Hematopoietic multipotent progenitor cell treated with erythropoietin and hydrocortisone succinate and interleukin-3 and kit ligand, for 6 days (in vitro differentiated cells): ENCODE results near the gene RNF220.
A peak's percentile ranks its signal among the peaks of the same experiment; 100 is the strongest.

Experiments used
- DNase-seq: peaks from one replicate; pipeline ENCODE4 v3.0.0-alpha.2; 2015

The RNF220 gene

DNA sequence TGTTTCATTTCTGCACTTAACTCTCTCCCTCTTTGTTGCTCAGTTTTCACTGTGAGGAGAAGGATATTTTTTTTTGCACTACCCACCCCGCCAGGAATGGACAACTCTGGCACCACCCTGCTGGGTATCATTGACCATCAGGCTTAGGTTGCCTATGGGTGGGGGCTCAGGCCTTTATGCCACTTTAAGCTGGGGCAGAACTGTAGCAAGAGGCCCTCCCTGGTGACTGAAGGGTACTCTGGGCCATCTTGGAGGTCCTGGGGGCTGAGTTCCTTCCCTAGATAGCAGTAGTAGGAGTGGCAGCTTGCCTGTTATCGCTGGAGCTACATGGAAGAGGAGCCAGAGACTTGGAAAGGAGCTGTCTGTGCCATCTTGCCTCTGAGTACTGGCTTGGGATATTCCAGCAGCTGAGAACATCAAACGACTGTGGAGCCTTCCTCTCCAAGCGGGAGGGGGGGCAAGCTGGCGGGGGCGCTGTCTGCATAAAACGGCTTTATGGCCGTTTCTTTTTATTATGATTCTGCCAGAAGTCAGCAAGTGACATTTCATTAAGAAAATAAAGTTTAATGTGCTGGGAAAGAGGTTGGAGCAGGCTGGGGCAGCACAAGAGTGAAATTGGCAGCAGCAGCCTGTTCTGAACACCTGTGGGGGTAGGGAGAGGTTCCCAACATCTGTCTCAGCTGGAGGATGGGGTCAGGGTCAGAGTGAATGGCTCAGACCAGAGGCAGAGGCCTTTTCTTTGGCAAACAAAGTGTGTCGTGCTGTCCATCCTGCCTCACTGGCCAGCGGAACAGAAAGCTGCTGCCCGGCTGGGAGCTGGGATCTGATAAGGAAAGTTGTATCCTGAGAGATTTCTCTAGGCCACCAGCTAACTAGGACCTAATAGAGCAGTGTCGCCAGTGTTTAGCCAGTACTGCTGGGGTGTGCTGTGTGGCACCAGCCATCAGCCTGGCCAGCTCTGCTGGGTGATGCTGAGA, 236.4 kb downstream of the RNF220 start:
- DNase-seq = no peak

- no peak for DNase-seq
Measured at GRCh38 chr1:44642255-44642654, 237.2 kb downstream of the RNF220 start.

- DNase-seq = no peak
Measured at GRCh38 chr1:44642925-44643324, 237.9 kb downstream of the RNF220 start.

- DNase-seq = no peak
Measured at GRCh38 chr1:44643721-44644334, 238.8 kb downstream of the RNF220 start.

DNA sequence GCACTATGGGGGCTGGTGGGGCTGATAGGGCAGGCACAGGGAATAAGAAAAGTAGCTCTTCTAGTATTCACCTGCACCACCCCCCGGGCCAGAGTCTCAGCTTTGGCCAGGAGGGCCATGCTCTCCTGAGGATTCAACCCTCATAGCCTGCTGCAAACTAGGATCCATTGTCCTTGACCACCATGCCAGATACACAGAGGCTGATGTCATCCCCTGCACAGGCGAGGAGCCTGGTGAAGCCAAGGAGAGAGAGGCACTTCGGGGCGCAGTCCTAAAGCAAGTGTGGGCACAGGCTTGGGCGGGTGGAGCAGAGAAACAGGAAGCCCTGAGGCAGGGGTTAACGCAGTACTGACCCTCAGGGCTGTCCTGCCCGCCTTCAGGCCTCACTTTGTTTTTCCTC, 239.8 kb downstream of the RNF220 start:
- DNase-seq = no peak

- DNase-seq = no peak
Measured at GRCh38 chr1:44645476-44646244, 240.6 kb downstream of the RNF220 start.

GRCh38 chr1:44646261-44647110, 241.4 kb downstream of the RNF220 start:
- DNase-seq = no peak

DNA sequence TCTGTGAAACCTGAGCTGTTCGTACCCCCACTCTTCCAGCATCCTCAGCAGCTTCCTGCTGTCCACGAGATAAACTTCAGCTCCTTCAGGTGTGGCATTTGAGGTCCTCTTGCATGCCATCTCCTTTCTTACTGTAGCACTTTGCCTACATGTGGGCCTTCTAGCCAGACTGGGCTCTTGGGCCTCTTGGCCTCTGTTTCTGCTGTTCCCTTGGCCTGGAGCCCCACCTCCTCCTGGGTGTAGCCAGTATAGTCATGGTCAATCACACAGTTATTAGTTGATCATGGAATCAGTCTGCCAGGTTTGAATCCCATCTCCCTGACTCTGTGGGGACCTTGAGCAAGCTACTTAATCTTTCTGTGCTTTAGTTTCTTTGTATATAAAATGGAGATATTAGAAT, 242.8 kb downstream of the RNF220 start:
- no peak for DNase-seq

GRCh38 chr1:44648529-44649250, 243.6 kb downstream of the RNF220 start:
- DNase-seq = no peak

DNA sequence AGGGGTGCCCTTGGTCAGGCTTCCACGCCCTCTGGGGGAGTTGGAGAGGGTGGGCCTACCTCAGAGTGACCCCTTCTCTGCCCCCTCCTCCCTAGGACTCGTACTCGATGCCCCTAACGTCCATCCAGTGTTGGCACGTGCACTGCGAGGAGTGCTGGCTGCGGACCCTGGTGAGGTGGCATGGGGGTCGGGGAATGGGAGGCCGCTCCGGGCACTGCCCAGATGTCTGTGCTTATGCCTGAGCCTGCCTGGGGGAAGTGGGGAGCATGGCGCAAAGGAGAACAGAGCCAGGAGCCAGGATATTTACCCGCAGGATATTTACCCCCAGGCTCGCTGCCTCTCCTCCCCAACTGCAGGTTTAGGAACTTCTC, 244.7 kb downstream of the RNF220 start:
- no peak for DNase-seq

DNA sequence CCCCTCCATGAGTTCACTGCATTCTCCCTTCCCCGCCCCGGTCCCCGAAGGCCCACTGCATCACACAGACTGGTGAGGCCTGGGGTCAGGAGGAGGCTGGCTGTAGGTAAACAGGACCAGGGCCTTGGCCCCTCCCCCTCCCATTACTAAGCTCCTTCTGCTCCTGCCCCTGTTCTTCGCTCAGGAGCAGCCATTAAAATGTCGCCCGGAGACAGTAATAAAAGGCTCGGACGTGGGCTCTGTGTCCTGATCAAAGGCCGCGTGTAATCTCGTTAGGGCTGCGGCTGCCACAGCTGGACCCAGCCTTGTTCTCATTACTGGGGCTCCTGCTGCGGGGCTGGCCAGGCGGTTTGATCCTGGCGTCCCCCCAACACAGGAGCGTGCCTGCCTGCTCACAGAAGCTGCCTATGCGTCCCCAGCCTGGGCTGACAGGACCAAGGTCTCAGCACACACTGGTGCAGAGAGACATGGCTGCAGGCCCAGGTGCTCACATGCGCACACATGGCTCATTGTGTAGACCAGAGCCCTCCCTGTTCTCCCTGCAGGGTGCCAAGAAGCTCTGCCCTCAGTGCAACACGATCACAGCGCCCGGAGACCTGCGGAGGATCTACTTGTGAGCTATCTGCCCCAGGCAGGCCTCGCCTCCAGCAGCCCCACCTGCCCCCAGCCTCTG, 245.2 kb downstream of the RNF220 start:
- no peak for DNase-seq

DNA sequence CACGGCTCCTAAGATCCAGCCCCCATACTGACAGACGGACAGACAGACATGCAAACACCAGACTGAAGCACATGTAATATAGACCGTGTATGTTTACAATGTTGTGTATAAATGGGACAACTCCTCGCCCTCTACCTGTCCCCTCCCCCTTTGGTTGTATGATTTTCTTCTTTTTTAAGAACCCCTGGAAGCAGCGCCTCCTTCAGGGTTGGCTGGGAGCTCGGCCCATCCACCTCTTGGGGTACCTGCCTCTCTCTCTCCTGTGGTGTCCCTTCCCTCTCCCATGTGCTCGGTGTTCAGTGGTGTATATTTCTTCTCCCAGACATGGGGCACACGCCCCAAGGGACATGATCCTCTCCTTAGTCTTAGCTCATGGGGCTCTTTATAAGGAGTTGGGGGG, 246.0 kb downstream of the RNF220 start:
- DNase-seq = no peak

GRCh38 chr1:44652445-44653106, 247.5 kb downstream of the RNF220 start:
- peak; percentile 87 for DNase-seq

GRCh38 chr1:44653107-44653964, 248.3 kb downstream of the RNF220 start:
- no peak for DNase-seq

GRCh38 chr1:44654621-44655187, 249.6 kb downstream of the RNF220 start:
- no peak for DNase-seq

DNA sequence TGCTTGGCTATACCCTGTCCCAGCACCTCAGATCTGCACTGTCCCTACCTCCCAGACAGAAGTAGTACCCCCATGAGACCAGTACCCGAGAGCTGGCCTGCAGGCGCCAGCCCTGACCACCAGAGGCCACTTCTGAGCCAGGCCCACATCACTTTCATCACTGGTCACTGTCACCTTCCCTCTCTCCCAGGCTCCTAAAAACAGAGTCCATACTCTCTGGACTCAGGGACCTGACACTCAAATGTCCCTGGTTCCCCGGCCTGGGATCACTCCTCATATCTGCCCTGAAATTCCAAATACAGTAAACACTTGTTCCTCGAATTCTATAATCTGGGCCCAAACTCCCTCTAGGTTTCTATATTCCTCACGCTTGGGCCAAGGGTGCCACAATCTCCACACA, 250.6 kb downstream of the RNF220 start:
- DNase-seq = peak; percentile 56

DNA sequence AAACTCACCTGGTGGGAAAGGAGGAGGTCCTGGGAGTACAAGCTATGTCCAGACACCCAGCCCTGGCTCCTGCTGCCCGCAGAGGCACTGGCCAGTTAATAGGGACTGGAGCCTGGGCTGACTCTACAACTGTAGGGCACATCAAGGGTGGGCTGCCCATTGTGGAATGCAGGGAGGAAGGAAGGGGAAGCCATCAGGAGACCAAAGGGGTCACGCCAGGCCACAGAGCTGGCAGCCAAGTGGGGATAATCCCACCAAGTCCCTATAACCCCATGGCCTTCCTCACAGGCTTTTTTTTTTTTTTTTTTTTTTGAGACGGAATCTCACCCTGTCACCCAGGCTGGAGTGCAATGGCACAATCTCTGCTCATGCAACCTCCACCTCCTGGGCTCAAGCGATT, 254.5 kb downstream of the RNF220 start:
- DNase-seq = no peak

DNA sequence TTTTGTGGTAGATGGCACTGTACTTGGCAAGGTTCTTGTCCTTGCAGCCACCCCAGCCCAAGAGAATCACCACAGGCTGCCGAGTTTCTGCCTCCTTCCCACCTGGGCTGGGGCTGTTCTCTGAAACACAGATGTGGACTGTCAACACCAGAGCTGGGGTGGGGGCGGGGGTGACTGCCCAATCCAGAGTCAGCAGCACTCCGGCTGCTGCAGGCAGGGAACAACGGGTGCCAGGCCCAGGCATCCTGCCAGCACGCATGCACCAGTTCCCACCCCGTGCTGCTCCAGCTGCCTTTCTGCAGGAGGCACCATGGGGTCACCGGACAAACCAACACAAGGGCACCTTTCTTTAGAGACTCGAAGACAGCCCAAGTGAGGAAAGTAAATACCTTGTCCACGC, 255.1 kb downstream of the RNF220 start:
- no peak for DNase-seq
